ENCODE results near the gene NANOGP8.
"Not testable (repeated sequence)": the region's sequence is repeated elsewhere in the genome, so short reads cannot be mapped to it uniquely, and the experiment has no call there.

The NANOGP8 gene

GRCh38 chr15:35092311-35092710 lies 7.2 kb upstream of the NANOGP8 start:
- no peak for DNase-seq

GRCh38 chr15:35090104-35090807 lies 5.2 kb upstream of the NANOGP8 start:
- DNase-seq = no peak

- DNase-seq = no peak
These were observed 4.5 kb upstream of the NANOGP8 start for GRCh38 chr15:35089551-35089950.

- DNase-seq = no peak
These were observed 3.2 kb upstream of the NANOGP8 start for GRCh38 chr15:35088329-35088728.

GRCh38 chr15:35087759-35088158 lies 2.7 kb upstream of the NANOGP8 start:
- no peak for DNase-seq

GRCh38 chr15:35082371-35083348 lies 2.4 kb downstream of the NANOGP8 start:
- DNase-seq = not testable (repeated sequence)

GRCh38 chr15:35081626-35082365 lies 3.3 kb downstream of the NANOGP8 start:
- DNase-seq = not testable (repeated sequence)

GRCh38 chr15:35080226-35080625 lies 4.9 kb downstream of the NANOGP8 start:
- no peak for DNase-seq

GRCh38 chr15:35078221-35078915 lies 6.7 kb downstream of the NANOGP8 start:
- peak; percentile 47 for DNase-seq

GRCh38 chr15:35071106-35071505 lies 14.0 kb downstream of the NANOGP8 start:
- no peak for DNase-seq

- DNase-seq = no peak
These were observed 16.1 kb downstream of the NANOGP8 start for GRCh38 chr15:35068846-35069475.

GRCh38 chr15:35067496-35068347 lies 17.4 kb downstream of the NANOGP8 start:
- DNase-seq = peak; percentile 8

- no peak for DNase-seq
These were observed 19.0 kb downstream of the NANOGP8 start for GRCh38 chr15:35066094-35066493.

GRCh38 chr15:35064576-35065190 lies 20.4 kb downstream of the NANOGP8 start:
- no peak for DNase-seq

- no peak for DNase-seq
These were observed 22.4 kb downstream of the NANOGP8 start for GRCh38 chr15:35062738-35063099.

- no peak for DNase-seq
These were observed 23.0 kb downstream of the NANOGP8 start for GRCh38 chr15:35061825-35062737.

GRCh38 chr15:35061161-35061824 lies 23.8 kb downstream of the NANOGP8 start:
- no peak for DNase-seq

GRCh38 chr15:35060591-35060990 lies 24.5 kb downstream of the NANOGP8 start:
- no peak for DNase-seq

GRCh38 chr15:35058534-35059054 lies 26.5 kb downstream of the NANOGP8 start:
- no peak for DNase-seq
